ENCODE data around the gene DENND11.

- TF ChIP-seq FOS (IDR thresholded peaks at IDR 0.05; ENCODE audit: low read depth, low read length) (no peak), CTCF (conservative IDR thresholded peaks at IDR 0.05; ENCODE audit: low read depth, low read length) (no peak), USF2 (IDR thresholded peaks at IDR 0.05; ENCODE audit: low read depth, low read length) (no peak), POLR2A (IDR thresholded peaks at IDR 0.05; ENCODE audit: low read depth, low read length) (no peak), SMC3 (IDR thresholded peaks at IDR 0.05; ENCODE audit: low read depth, low read length) (no peak), NFE2L2 (IDR thresholded peaks at IDR 0.05; ENCODE audit: low read depth, low read length) (no peak), CEBPB (IDR thresholded peaks at IDR 0.05; ENCODE audit: low read depth, low read length) (no peak), BHLHE40 (IDR thresholded peaks at IDR 0.05; ENCODE audit: low read depth, low read length) (no peak), RFX5 (IDR thresholded peaks at IDR 0.05; ENCODE audit: low read depth, low read length) (no peak), MAZ (IDR thresholded peaks at IDR 0.05; ENCODE audit: borderline replicate concordance, low read depth, low read length) (no peak), RAD21 (IDR thresholded peaks at IDR 0.05; ENCODE audit: low read length) (no peak), CHD1 (IDR thresholded peaks at IDR 0.05; ENCODE audit: low read depth, low read length) (no peak)
Measured at GRCh38 chr7:141688043-141688442, 13.9 kb downstream of the DENND11 start.

Measured in IMR-90 (cell line).